Neuronal stem cell (in vitro differentiated cells): ENCODE results near the gene MYBPC2.

ENCODE experiments used
- DNase-seq: peaks from one replicate; pipeline ENCODE4 v3.0.0-alpha.2; 2013; ENCODE audit warnings: low spot score
- H2AFZ ChIP-seq: one replicate; pipeline ENCODE4 v1.6.1; 2013; ENCODE audit warnings: mild to moderate bottlenecking, low read length, inconsistent platforms
- H2AK5ac ChIP-seq: 2 replicates; pipeline ENCODE4 v1.6.1; 2013; ENCODE audit warnings: low read depth, mild to moderate bottlenecking, inconsistent platforms, low read length, moderate library complexity, mixed read lengths
- H2BK120ac ChIP-seq: 2 replicates; pipeline ENCODE4 v1.6.1; 2013; ENCODE audit warnings: low read depth, mild to moderate bottlenecking, inconsistent platforms, low read length, moderate library complexity, mixed read lengths
- H2BK12ac ChIP-seq: one replicate; pipeline ENCODE4 v1.6.1; 2013; ENCODE audit warnings: low read length, inconsistent platforms
- H2BK15ac ChIP-seq: 2 replicates; pipeline ENCODE4 v1.6.1; 2013; ENCODE audit warnings: mild to moderate bottlenecking, low read length, inconsistent platforms, mixed read lengths
- H2BK5ac ChIP-seq: one replicate; pipeline ENCODE4 v1.6.1; 2013; ENCODE audit warnings: inconsistent platforms, mild to moderate bottlenecking, low read length, moderate library complexity
- H3K14ac ChIP-seq: one replicate; pipeline ENCODE4 v1.6.1; 2013; ENCODE audit warnings: low read length, inconsistent platforms
- H3K18ac ChIP-seq: 2 replicates; pipeline ENCODE4 v1.6.1; 2013; ENCODE audit warnings: low read length, inconsistent platforms
- H3K23ac ChIP-seq: 2 replicates; pipeline ENCODE4 v1.6.1; 2013; ENCODE audit warnings: low read depth, mild to moderate bottlenecking, mixed read lengths, low read length, inconsistent platforms; ENCODE audit not compliant: poor library complexity
- H3K27ac ChIP-seq: replicated peaks from 3 replicates; pipeline ENCODE4 v1.5.1; 2013; ENCODE audit warnings: low read length, inconsistent platforms
- H3K27me3 ChIP-seq, 3 experiments: 2 replicates each; pipeline ENCODE4 v1.6.1; 2013; ENCODE audit warnings: low read length in 3 of 3, mild to moderate bottlenecking in 2 of 3, inconsistent platforms in 1 of 3, low read depth in 1 of 3, mixed read lengths in 1 of 3, moderate library complexity in 1 of 3; ENCODE audit not compliant: control insufficient read depth in 3 of 3, insufficient read depth in 3 of 3
- H3K36me3 ChIP-seq, 2 donors: replicated peaks in 1 of 2; 2 replicates each; pipeline ENCODE4 v1.6.1; 2013; ENCODE audit warnings: low read length in 2 of 2; ENCODE audit not compliant: control insufficient read depth in 2 of 2, insufficient read depth in 2 of 2
- H3K4ac ChIP-seq: 2 replicates; pipeline ENCODE4 v1.6.1; 2013; ENCODE audit warnings: inconsistent platforms, mild to moderate bottlenecking, low read length, moderate library complexity
- H3K4me1 ChIP-seq, 2 donors: 1 replicate in 1 of 2; 2 replicates in 1 of 2; pipeline ENCODE4 v1.6.1; 2013; ENCODE audit warnings: low read length in 2 of 2, low read depth in 1 of 2; ENCODE audit not compliant: control insufficient read depth in 2 of 2, insufficient read depth in 1 of 2
- H3K4me2 ChIP-seq: one replicate; pipeline ENCODE4 v1.6.1; 2013; ENCODE audit warnings: mild to moderate bottlenecking, low read length, inconsistent platforms; ENCODE audit not compliant: insufficient read depth, poor library complexity, severe bottlenecking
- H3K4me3 ChIP-seq, 2 donors: 2 replicates each; pipeline ENCODE4 v1.5.1; 2013; ENCODE audit warnings: low read length in 2 of 2, mild to moderate bottlenecking in 2 of 2, inconsistent platforms in 1 of 2, moderate library complexity in 1 of 2
- H3K79me1 ChIP-seq: one replicate; pipeline ENCODE4 v1.6.1; 2013; ENCODE audit warnings: low read depth, mild to moderate bottlenecking, inconsistent platforms, low read length, moderate library complexity
- H3K9ac ChIP-seq: one replicate; pipeline ENCODE4 v1.6.1; 2013; ENCODE audit warnings: mild to moderate bottlenecking, low read depth, low read length, inconsistent platforms; ENCODE audit not compliant: poor library complexity
- H3K9me3 ChIP-seq, 2 donors: replicated peaks in 1 of 2; 2 replicates each; pipeline versions ENCODE3 to v1.6.1; 2013; ENCODE audit warnings: low read length in 2 of 2, mild to moderate bottlenecking in 2 of 2, inconsistent platforms in 1 of 2, low read depth in 1 of 2, mixed read lengths in 1 of 2, moderate library complexity in 1 of 2; ENCODE audit not compliant: control insufficient read depth in 2 of 2, insufficient read depth in 1 of 2
- H4K8ac ChIP-seq: one replicate; pipeline ENCODE4 v1.6.1; 2013; ENCODE audit warnings: low read depth, mild to moderate bottlenecking, inconsistent platforms, low read length, moderate library complexity
- H4K91ac ChIP-seq: one replicate; pipeline ENCODE4 v1.6.1; 2013; ENCODE audit warnings: low read length, low read depth, mild to moderate bottlenecking, inconsistent platforms; ENCODE audit not compliant: poor library complexity
- WGBS, 2 donors: extraction: QIAGEN DNeasy Blood & Tissue Kit; methylation state at CpG; one replicate each; pipeline ENCODE4 v1.1.7; 2013; ENCODE audit warnings: missing lambda C conversion rate in 2 of 2, mixed read lengths in 1 of 2; ENCODE audit not compliant: insufficient read length in 2 of 2, insufficient replicate concordance in 1 of 2; ENCODE audit errors: extremely low coverage in 2 of 2; 5-methylcytosine and 5-hydroxymethylcytosine counted together

Gene MYBPC2

DNA sequence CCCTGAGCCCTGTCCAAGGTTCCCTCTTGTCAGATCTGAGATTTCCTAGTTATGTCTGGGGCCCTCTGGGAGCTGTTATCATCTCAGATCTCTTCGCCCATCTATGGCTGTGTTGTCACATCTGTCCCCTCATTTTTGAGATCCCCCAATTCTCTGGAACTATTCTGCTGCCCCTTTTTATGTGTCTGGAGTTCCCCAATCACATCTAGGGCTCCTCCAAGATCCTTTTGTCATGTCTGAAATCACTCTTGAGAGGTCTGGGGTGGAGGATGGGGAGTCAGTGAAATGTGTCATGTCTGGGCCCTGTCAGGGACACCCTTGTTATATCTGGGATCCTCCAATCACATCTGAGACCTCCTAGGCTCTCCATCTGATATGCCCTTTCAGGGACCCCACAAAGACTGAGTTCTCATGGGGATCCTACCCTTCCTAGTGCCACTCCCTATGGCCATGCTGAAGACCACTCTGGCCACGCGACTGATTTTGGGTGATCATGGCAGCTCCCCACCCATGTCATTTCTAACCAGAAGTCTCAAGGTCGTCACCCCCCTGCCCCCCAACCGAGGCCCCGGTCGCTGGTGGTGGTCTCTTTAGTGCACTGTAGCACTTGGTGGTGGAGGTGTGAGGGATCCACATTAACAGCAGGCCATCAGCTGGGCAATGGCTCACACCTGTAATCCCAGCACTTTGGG is 3.8 kb upstream of the MYBPC2 start:
- Histone ChIP-seq H2BK5ac (no peak overlapping the region), H3K36me3 (no peaks in the 10 kb centered on the region), H3K23ac (no peak overlapping the region), H3K14ac (no peak overlapping the region), H2AFZ (peak overlapping the region; percentile 88), H3K27ac (no peak overlapping the region), H3K18ac (no peak overlapping the region), H2BK15ac (no peak overlapping the region), H3K4me2 (no peak overlapping the region), H3K4me1 (peaks cover 13 to 15% of the 10 kb centered on the region in 2 donors), H4K91ac (no peak overlapping the region), H3K79me1 (no peaks in the 10 kb centered on the region), H3K4ac (no peak overlapping the region), H2BK120ac (no peak overlapping the region), H3K9me3 (no peaks in the 10 kb centered on the region), H4K8ac (no peak overlapping the region), H3K9ac (no peak overlapping the region), H3K4me3 (no peak overlapping the region), H2AK5ac (no peak overlapping the region), H2BK12ac (no peak overlapping the region), H3K27me3 (peaks cover 0 to 39% (median 28%) of the 10 kb centered on the region in 3 experiments)
- no peak for DNase-seq
- WGBS, 2 donors = no CpG with 5 or more reads among the region's 7 CpGs

GRCh38 chr19:50430888-50431342 is 1.8 kb upstream of the MYBPC2 start:
- no peaks in the 10 kb centered on the region for H3K79me1 ChIP-seq
- no peaks in the 10 kb centered on the region for H3K36me3 ChIP-seq
- no peak overlapping the region for H2BK15ac ChIP-seq
- no peaks in the 10 kb centered on the region for H3K9me3 ChIP-seq
- no peak overlapping the region for H2BK12ac ChIP-seq
- peak overlapping the region; percentile 41 for H3K14ac ChIP-seq
- no peak for DNase-seq
- H3K9ac ChIP-seq = no peak overlapping the region
- peaks cover 0 to 49% (median 28%) of the 10 kb centered on the region in 3 experiments for H3K27me3 ChIP-seq
- no peak overlapping the region for H3K27ac ChIP-seq
- H4K8ac ChIP-seq = no peak overlapping the region
- H4K91ac ChIP-seq = no peak overlapping the region
- peaks cover 13 to 20% of the 10 kb centered on the region in 2 donors for H3K4me1 ChIP-seq
- no peak overlapping the region for H3K23ac ChIP-seq
- no peak overlapping the region for H3K4me3 ChIP-seq
- H3K18ac ChIP-seq = peak overlapping the region; percentile 24
- no CpG with 5 or more reads among the region's 13 CpGs for WGBS, 2 donors
- no peak overlapping the region for H2AK5ac ChIP-seq
- no peak overlapping the region for H3K4ac ChIP-seq
- peak overlapping the region; percentile 90 for H2AFZ ChIP-seq
- no peak overlapping the region for H2BK120ac ChIP-seq
- H2BK5ac ChIP-seq = no peak overlapping the region
- peak overlapping the region; percentile 37 for H3K4me2 ChIP-seq

DNA sequence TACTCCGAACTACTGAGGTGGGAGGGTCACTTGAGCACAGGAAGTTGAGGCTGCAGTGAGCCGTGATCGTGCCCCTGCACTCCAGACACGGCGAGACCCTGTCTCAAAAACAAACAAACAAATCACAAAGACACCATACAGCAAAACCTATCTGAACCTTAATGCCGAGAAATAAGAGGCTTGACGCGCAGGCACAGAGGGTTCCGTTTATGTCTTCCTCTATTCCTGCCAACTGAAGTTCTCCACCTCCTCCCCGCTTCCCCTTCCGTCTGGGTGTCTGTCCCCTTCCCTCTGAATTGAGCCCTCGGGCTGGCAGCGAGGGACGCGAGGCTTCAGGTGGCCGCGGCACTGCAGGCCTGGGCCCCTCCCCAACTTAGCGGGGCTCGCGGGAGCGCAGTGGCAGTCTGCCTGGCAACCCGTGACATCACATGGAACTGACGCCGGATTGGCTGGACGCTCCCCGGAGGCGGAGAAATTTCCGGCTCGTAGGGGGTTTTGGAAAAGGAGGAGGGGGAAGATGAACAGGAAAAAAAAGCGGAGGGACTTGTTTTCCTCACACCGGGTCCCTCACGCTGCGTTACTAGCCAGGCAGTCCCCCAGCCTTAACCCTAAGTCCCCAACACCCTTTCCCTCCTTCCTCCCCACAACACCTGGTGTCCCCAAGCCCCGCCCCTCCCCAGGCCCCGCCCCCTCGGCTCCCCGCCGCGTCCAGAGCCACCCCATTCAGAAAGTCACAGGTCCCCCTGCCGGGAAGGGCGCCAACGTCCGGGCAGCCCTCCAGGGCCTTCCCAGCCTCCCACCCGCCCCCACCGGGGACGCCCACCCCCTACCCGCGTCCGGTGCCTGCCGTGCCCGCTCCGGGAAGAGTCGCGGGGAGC is 1.1 kb upstream of the MYBPC2 start:
- H2BK15ac ChIP-seq = peak overlapping the region; percentile 98
- H2BK5ac ChIP-seq = peak overlapping the region; percentile 98
- no peak overlapping the region for H2BK12ac ChIP-seq
- no peaks in the 10 kb centered on the region for H3K79me1 ChIP-seq
- no peak overlapping the region for H4K91ac ChIP-seq
- H3K23ac ChIP-seq = peak overlapping the region; percentile 73
- H3K9me3 ChIP-seq = no peaks in the 10 kb centered on the region
- peaks cover 13 to 20% of the 10 kb centered on the region in 2 donors for H3K4me1 ChIP-seq
- peak overlapping the region; percentile 90 for H2AFZ ChIP-seq
- H3K4ac ChIP-seq = no peak overlapping the region
- H3K18ac ChIP-seq = peak overlapping the region; percentile 99
- H3K9ac ChIP-seq = no peak overlapping the region
- H2AK5ac ChIP-seq = peak overlapping the region; percentile 40
- no peaks in the 10 kb centered on the region for H3K36me3 ChIP-seq
- peak overlapping the region; percentile 86 for H3K4me2 ChIP-seq
- peak overlapping the region; percentile 43 for H4K8ac ChIP-seq
- H2BK120ac ChIP-seq = peak overlapping the region; percentile 22
- WGBS, 2 donors = no CpG with 5 or more reads among the region's 54 CpGs
- H3K4me3 ChIP-seq = peak overlapping the region; percentile 53 to 84
- peaks cover 0 to 51% (median 28%) of the 10 kb centered on the region in 3 experiments for H3K27me3 ChIP-seq
- peak overlapping the region; percentile 89 for H3K14ac ChIP-seq
- peak overlapping the region; percentile 71 for H3K27ac ChIP-seq
- peak; percentile 90 for DNase-seq
